Limb (tissue), 2 donors: Measurements from ENCODE around the gene CYP1B1.
"Not testable (repeated sequence)": the region's sequence is repeated elsewhere in the genome, so short reads cannot be mapped to it uniquely, and the experiment has no call there.

Experiments used
- DNase-seq, 2 donors: peaks; one replicate each; pipeline ENCODE4 v3.0.0-alpha.2; 2016; ENCODE audit errors: extremely low spot score in 2 of 2

Gene CYP1B1

GRCh38 chr2:38075507-38076151 lies at the start of gene CYP1B1:
TSS of gene CYP1B1 (minus strand) at chr2:38076151. CDS start at chr2:38075388, 763 bp downstream.
- DNase-seq, result no peak

DNA sequence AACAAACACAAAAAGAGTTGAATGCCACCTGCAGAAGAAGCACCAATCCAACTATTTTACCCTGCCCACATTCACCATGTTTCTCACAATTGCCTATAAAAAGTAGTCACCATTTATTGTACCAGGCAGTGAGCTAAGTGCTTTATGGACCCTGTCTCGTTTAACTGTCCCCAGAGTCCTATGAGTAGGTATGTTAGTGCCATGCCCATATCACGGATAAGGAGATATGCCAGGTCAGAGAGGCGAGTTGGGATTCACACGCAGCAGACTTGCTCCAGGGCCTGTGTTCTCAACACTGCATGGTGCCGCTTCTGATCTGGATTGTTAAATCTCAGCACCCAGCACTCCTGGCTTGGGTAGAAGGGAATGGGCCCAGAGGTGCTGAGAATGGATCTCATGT lies 49.1 kb upstream of the CYP1B1 start:
- no peak for DNase-seq

- DNase-seq, result no peak
Measured at GRCh38 chr2:38123911-38124310, 48.0 kb upstream of the CYP1B1 start.

DNA sequence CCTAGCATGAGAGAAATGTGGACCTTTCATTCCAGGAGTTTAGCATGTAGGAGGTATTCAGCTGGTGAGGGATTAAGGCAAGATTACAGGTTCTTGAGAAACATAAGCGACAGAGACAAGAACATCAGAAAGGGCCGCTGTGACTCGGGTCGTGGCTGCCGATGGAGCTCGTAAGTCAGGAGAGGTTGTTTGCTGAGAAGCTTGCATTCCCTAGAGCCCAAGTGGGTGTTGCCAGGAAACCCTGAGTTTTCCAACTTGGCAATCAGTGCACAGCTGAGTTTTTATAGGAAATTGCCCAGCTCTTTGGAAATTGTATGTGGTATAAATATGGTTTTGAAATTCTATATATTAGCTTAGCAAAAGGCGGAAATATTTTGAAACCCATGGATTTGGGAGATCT lies 46.4 kb upstream of the CYP1B1 start:
- no peak for DNase-seq

DNA sequence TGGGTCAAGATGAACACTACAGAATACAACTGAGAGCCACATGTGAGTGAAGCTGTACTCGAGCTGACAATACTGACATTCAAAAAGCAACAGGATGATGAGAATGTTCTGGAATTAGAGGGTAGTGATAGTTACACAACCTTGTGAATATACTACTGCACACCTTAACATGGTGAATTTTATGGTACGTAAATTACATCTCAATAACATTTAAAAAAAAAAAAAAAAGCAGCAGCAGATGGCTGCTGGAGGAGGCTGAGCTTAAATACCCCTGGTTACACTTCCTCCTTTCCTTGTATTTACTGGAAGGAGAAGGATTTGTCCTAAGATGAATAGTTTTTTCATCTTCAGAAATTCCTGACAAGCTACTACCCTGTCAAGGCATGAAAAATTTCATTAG lies 45.5 kb upstream of the CYP1B1 start:
- no peak for DNase-seq

DNA sequence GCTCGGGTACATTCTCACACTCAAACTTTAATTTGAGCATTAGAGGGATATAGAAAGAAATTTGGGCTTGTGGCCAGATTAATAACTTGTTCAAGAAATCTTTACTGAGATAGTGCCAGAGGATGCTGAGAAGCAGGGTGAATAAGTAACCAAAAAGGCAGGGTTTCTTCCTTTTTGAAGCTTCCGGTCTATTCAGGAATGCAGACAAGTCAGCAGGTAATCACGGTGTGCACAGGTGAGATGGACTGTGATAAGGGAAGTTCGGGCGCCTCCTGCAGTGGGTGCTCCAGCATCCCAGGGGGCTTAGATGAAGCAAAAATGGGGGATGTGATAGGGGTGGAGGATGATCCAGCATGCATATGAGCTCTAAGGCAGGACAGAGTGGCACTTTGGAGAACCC lies 44.9 kb upstream of the CYP1B1 start:
- no peak for DNase-seq

- no peak for DNase-seq
Measured at GRCh38 chr2:38120264-38120592, 44.3 kb upstream of the CYP1B1 start.

- DNase-seq, result no peak
Measured at GRCh38 chr2:38116762-38117161, 40.8 kb upstream of the CYP1B1 start.

DNA sequence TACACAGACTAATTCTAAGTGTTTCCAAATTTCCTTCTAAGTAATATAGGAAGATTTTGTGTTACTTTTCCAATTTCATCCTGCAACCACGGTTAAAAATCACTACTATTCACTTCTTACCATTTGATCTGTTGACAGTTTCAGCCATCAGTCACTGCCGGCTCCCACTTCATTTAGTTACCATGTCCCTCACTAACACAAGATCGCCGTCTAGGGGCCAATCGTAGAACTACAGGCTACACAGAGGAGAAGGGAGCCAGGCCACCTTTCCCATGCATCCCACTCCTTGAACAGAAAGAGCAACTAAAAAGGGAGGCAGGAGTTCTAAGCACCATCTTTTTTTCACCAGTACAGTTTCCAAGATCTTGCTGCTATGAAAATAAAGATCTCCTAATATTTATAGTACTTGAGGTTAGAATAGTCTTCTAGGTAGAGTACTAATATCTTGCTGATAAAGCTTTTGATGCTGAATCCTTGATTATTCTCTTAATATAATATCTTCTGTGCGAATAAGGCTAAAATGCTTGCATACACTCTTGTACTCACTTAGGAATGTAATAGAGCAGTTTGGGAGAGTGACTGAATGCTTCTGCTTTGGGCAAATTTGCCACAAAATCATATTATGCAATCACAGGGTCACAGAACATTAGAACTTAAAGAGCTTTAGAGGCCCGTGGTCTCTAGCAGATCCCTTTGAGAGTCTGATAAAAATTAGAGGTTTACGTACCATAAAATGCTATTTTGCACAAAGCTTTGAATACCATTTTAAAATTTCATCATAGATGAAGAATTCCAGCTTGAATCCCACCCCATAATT lies 39.5 kb upstream of the CYP1B1 start:
- peak in 1 of 2 donors; percentile 81 for DNase-seq

- DNase-seq, result no peak
Measured at GRCh38 chr2:38113981-38114708, 38.2 kb upstream of the CYP1B1 start.

DNA sequence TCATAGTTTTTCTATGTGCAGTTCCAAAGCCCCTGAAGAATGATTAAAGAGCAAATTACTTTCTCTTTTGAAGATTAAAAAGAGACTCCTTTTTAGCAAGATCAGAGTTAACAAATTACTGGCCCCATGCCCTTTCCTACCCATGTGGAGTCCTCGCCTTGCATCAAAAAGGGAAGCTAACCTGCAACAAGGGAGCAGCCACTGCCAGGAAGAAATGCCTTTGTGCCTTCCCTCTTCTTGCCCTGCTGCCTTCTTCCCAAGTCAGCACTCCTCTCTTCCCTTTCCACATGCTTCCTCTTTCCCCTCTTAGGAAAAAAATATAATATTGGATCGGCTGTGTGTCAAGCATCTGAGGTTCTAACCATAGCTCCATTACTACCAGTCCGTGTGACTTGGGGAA lies 37.1 kb upstream of the CYP1B1 start:
- no peak for DNase-seq

GRCh38 chr2:38111350-38111749 lies 35.4 kb upstream of the CYP1B1 start:
- DNase-seq, result not testable (repeated sequence)

DNA sequence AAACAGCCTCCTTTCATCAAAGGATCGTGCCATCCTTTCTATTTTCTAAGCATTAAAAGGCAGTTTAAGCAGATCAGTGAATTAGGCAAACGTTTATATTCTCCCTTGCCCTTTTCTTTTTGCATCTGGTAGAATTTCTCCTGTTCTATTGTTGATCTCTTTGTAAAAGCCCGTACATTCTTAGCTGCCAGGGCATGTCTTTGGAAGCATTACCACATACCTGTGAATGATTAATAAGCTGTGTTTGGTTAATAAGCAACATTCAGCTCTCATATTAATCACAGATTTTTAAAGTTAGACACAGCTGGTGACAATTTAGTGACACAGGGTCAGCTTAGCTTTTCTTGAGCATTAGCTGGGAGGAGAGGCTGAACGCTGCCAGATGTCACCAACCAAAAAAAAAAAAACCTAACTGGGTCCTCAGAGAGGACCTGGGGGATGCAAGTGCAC lies 33.8 kb upstream of the CYP1B1 start:
- no peak for DNase-seq

- no peak for DNase-seq
Measured at GRCh38 chr2:38108907-38109731, 33.2 kb upstream of the CYP1B1 start.

- no peak for DNase-seq
Measured at GRCh38 chr2:38107738-38108410, 31.9 kb upstream of the CYP1B1 start.

DNA sequence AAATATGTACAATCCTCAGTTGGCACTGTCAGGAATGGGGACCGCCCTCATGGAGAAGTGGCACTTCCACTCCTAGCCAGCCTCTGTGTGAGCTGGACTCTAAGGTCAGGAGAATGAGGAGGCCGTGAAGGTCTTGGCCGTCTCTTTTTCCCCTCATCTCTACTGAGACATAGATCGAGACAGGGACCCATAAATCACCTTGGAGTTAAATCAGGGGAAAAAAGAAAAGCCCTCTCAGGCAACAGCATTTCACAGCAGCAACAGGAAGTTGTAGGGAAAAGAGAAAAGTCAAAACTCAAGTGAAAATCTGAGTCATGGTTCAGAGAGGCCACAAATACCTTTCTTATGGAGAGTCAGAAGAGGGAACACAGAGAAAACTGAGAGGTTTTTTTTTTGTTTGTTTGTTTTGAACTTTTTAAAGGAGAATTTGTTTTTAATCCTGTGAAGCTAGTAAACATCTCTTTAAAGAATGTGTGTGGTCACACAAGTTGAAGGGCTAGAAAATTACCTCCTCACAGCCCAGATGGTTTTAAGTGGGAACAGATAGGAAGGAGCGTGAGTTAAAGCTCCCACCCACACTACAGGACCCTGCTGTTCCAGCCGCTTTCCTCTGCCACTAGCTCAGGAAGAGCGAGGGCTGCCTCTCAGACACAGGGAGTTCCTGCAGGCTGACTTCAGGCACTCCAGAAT lies 30.6 kb upstream of the CYP1B1 start:
- no peak for DNase-seq

GRCh38 chr2:38105922-38106321 lies 30.0 kb upstream of the CYP1B1 start:
- no peak for DNase-seq

DNA sequence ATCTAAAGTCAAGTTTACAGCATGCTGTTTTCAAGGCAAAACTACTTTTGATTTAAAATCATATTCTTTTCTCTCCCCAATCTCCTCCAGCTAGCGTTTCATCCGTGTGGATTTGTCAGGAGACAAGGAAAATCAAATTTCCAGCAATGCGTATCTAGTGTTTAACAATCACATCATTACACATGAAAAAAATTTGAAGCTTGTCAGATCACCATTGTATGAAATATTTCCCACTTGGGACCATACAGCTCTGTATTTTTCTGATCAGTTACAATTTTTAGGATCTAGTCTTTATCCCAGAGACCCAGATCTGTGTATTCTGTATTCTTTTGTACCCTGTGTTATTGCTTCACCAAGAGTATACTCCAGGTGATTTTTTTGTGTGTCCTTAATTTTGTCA lies 28.6 kb upstream of the CYP1B1 start:
- DNase-seq, result no peak

DNA sequence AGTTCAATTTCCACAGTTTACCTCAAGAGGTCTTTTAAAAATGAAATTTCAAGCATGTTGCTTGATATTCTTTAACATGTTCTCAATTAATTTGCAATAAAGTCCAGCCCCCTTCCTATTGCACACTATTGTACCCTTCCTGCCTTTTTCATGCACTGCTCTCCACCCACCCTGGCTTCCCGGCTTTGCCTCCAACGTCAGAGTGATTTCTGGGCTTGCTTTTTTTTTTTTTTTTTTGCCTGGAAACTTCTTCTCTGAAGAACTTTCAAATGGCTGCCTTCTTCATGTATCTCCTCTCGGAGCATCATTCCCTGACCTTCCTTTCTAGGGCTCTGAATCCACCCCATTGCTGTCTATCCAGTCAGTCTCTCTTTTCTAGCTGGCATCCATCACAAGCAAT lies 24.4 kb upstream of the CYP1B1 start:
- no peak for DNase-seq
